Mesothelial cell of epicardium (in vitro differentiated cells): ENCODE results near the gene SHCBP1L. TPM values are rescaled to one million over a fixed set of nuclear protein-coding genes. Genes with fewer than 3 reads are reported as not detected.

Experiments
- DNase-seq, 2 experiments: peaks; one replicate each; pipeline ENCODE4 v3.0.0; 2021; ENCODE audit warnings: low spot score in 2 of 2; ENCODE audit not compliant: unreplicated experiment in 2 of 2
- H3K27ac Mint-ChIP-seq: 2 replicates; pipeline ENCODE4 v1.8.0; 2021; ENCODE audit warnings: mixed read lengths
- H3K27me3 Mint-ChIP-seq: 2 replicates; pipeline ENCODE4 v1.8.0; 2021; ENCODE audit warnings: low read depth, mixed read lengths
- H3K36me3 Mint-ChIP-seq: 2 replicates; pipeline ENCODE4 v1.8.0; 2021; ENCODE audit warnings: mixed read lengths
- H3K4me1 Mint-ChIP-seq: 2 replicates; pipeline ENCODE4 v1.8.0; 2021; ENCODE audit warnings: mixed read lengths
- H3K4me3 Mint-ChIP-seq: 2 replicates; pipeline ENCODE4 v1.8.0; 2021; ENCODE audit warnings: mild to moderate bottlenecking, moderate library complexity, mixed read lengths
- H3K9me3 Mint-ChIP-seq: 2 replicates; pipeline ENCODE4 v1.8.0; 2021; ENCODE audit warnings: mixed read lengths
- CTCF ChIP-seq: fragments of 200-600 bp; sonication (generic); IDR thresholded peaks from one replicate; pipeline ENCODE4 v1.5.0; 2021; ENCODE audit warnings: antibody characterized with exemption; ENCODE audit not compliant: unreplicated experiment
- total RNA-seq: library from RNA; stranded (reverse); gene quantifications from 3 replicates; pipeline ENCODE4 v1.2.1, GENCODE V29; 2021

Gene SHCBP1L
- total RNA-seq, 1 donor from 2014 or later, result not detected

GRCh38 chr1:182889997-182890396 lies 63.0 kb downstream of the SHCBP1L start:
- H3K4me1 Mint-ChIP-seq, result peaks cover 9% of the 10 kb centered on the region

GRCh38 chr1:182888736-182889531 lies 64.0 kb downstream of the SHCBP1L start:
- no peak for DNase-seq
- no peak overlapping the region for H3K4me3 Mint-ChIP-seq
- H3K36me3 Mint-ChIP-seq, result peaks cover 39% of the 10 kb centered on the region
- peaks cover 9% of the 10 kb centered on the region for H3K4me1 Mint-ChIP-seq
- TF ChIP-seq CTCF, result no peak
- peaks cover 10% of the 10 kb centered on the region for H3K9me3 Mint-ChIP-seq
- peak overlapping the region; percentile 83 for H3K27ac Mint-ChIP-seq
- H3K27me3 Mint-ChIP-seq, result no peaks in the 10 kb centered on the region

More at GRCh38 chr1:182889997-182890396, 63.0 kb downstream of the SHCBP1L start:
- DNase-seq, result no peak
- peaks cover 33% of the 10 kb centered on the region for H3K36me3 Mint-ChIP-seq
- no peak for TF ChIP-seq CTCF
- peak overlapping the region; percentile 83 for H3K27ac Mint-ChIP-seq
- peaks cover 21% of the 10 kb centered on the region for H3K9me3 Mint-ChIP-seq
- no peaks in the 10 kb centered on the region for H3K27me3 Mint-ChIP-seq
- no peak overlapping the region for H3K4me3 Mint-ChIP-seq

- Mint-ChIP-seq H3K9me3 (no peaks in the 10 kb centered on the region), H3K27me3 (no peaks in the 10 kb centered on the region), H3K27ac (no peak overlapping the region), H3K4me3 (no peak overlapping the region), H3K36me3 (peaks cover 52% of the 10 kb centered on the region), H3K4me1 (peaks cover 9% of the 10 kb centered on the region)
- no peak for DNase-seq
- no peak for TF ChIP-seq CTCF
These were observed 66.0 kb downstream of the SHCBP1L start for GRCh38 chr1:182886985-182887384.

- no peak overlapping the region for H3K4me3 Mint-ChIP-seq
- no peak overlapping the region for H3K27ac Mint-ChIP-seq
- peaks cover 59% of the 10 kb centered on the region for H3K36me3 Mint-ChIP-seq
- no peaks in the 10 kb centered on the region for H3K27me3 Mint-ChIP-seq
- H3K4me1 Mint-ChIP-seq, result peaks cover 9% of the 10 kb centered on the region
- no peaks in the 10 kb centered on the region for H3K9me3 Mint-ChIP-seq
- TF ChIP-seq CTCF, result no peak
- DNase-seq, result no peak
These were observed 67.4 kb downstream of the SHCBP1L start for GRCh38 chr1:182885591-182885990.

- no peak overlapping the region for H3K4me3 Mint-ChIP-seq
- peaks cover 67% of the 10 kb centered on the region for H3K36me3 Mint-ChIP-seq
- no peak for DNase-seq
- TF ChIP-seq CTCF, result no peak
- H3K4me1 Mint-ChIP-seq, result peaks cover 9% of the 10 kb centered on the region
- H3K9me3 Mint-ChIP-seq, result no peaks in the 10 kb centered on the region
- no peak overlapping the region for H3K27ac Mint-ChIP-seq
- H3K27me3 Mint-ChIP-seq, result no peaks in the 10 kb centered on the region
These were observed 68.1 kb downstream of the SHCBP1L start for GRCh38 chr1:182884872-182885271.
